Right renal pelvis (tissue), 4 donors: Measurements from ENCODE around the gene SMDT1. TPM values are rescaled to one million over a fixed set of nuclear protein-coding genes. Genes with fewer than 3 reads are reported as not detected.

Source experiments
- polyA plus RNA-seq, 4 donors: library from polyadenylated mRNA; unstranded; fragments of 120-200 nt; gene quantifications; one replicate each; pipeline ENCODE4 v1.2.1, GENCODE V29; 2013; ENCODE audit not compliant: insufficient read length in 4 of 4

Gene SMDT1
- polyA plus RNA-seq, 4 donors = 74.2 to 142 (median 111) TPM

Other genes starting within 250 kb of the SMDT1 start
- 100 to 1,000 TPM in 2 of 4 donors, 10 to 100 TPM in 2; 94.0 to 104 (median 101) TPM for gene SREBF2, start 246.6 kb upstream of the SMDT1 start, polyA plus RNA-seq
- under 1 TPM; 0.39 to 0.97 (median 0.59) TPM for gene SHISA8, start 164.6 kb upstream of the SMDT1 start, polyA plus RNA-seq
- gene TNFRSF13C, start 152.9 kb upstream of the SMDT1 start, polyA plus RNA-seq = 1 to 10 TPM; 1.2 to 2.7 (median 1.8) TPM
- gene CENPM, start 132.5 kb upstream of the SMDT1 start, polyA plus RNA-seq = 10 to 100 TPM; 11.2 to 16.2 (median 13.5) TPM
- 1 to 10 TPM; 4.9 to 7.6 (median 6.8) TPM for gene SEPTIN3, start 110.3 kb upstream of the SMDT1 start, polyA plus RNA-seq
- gene WBP2NL, start 80.9 kb upstream of the SMDT1 start, polyA plus RNA-seq = 1 to 10 TPM; 3.3 to 5.1 (median 4.1) TPM
- gene NAGA, start 8.9 kb upstream of the SMDT1 start, polyA plus RNA-seq = 10 to 100 TPM; 26.3 to 31.1 (median 28.2) TPM
- gene PHETA2, start 5.5 kb upstream of the SMDT1 start, polyA plus RNA-seq = 10 to 100 TPM; 10.4 to 13.4 (median 11.9) TPM
- gene NDUFA6, start 11.1 kb downstream of the SMDT1 start, polyA plus RNA-seq = 100 to 1,000 TPM; 110 to 133 (median 118) TPM
- gene CYP2D6, start 51.1 kb downstream of the SMDT1 start, polyA plus RNA-seq = 1 to 10 TPM; 2.5 to 7.3 (median 3.5) TPM
- gene TCF20, start 191.0 kb downstream of the SMDT1 start, polyA plus RNA-seq = 10 to 100 TPM; 25.2 to 27.9 (median 26.6) TPM